IMR-90 (cell line): ENCODE results near the gene PPL. TPM values are rescaled to one million over a fixed set of nuclear protein-coding genes. Genes with fewer than 3 reads are reported as not detected.
A peak's percentile ranks its signal among the peaks of the same experiment; 100 is the strongest.

Source experiments
- ATAC-seq: fragments of 200-7000 bp; cut with Tn5 transposase; 2 replicates; pipeline ENCODE4 v1.9.1; 2020; ENCODE audit warnings: low read depth, mild to moderate bottlenecking, moderate library complexity
- BruUV-seq: library from RNA; stranded (reverse); fragments of 400-500 nt; replicated peaks from 2 replicates; lab custom pipeline; 2021; lab: Mats Ljungman, UMichigan
- CTCF ChIA-PET: fragments of 300-600 bp; formaldehyde crosslinking; extraction: SDS; loops from one replicate; lab custom pipeline; 2021; ENCODE audit warnings: antibody characterized with exemption; lab: Yijun Ruan, JAX
- POLR2A ChIA-PET: fragments of 300-600 bp; sonication (Branson Sonifier 250); formaldehyde crosslinking; loops from one replicate; lab custom pipeline; 2022; ENCODE audit warnings: antibody characterized with exemption; ENCODE audit not compliant: unreplicated experiment; lab: Charles Lee
- DNase-seq: peaks from one replicate; pipeline ENCODE4 v3.0.0; 2013
- H2AFZ ChIP-seq: replicated peaks from 2 replicates; pipeline ENCODE3; 2013; ENCODE audit warnings: low read length, mild to moderate bottlenecking; ENCODE audit not compliant: poor library complexity
- H2AK5ac ChIP-seq: 2 replicates; pipeline ENCODE4 v1.6.1; 2013; ENCODE audit warnings: low read depth, low read length, inconsistent platforms
- H2AK9ac ChIP-seq: replicated peaks from 2 replicates; pipeline ENCODE3; 2013; ENCODE audit warnings: mild to moderate bottlenecking, low read depth, low read length, moderate library complexity; ENCODE audit not compliant: poor library complexity
- H2BK120ac ChIP-seq: 2 replicates; pipeline ENCODE4 v1.6.1; 2013; ENCODE audit warnings: low read depth, low read length, inconsistent platforms
- H2BK15ac ChIP-seq: 3 replicates; pipeline ENCODE4 v1.6.1; 2013; ENCODE audit warnings: low read depth, low read length, inconsistent platforms
- H2BK20ac ChIP-seq: 2 replicates; pipeline ENCODE4 v1.6.1; 2013; ENCODE audit warnings: low read depth, mild to moderate bottlenecking, inconsistent platforms, low read length, moderate library complexity
- H2BK5ac ChIP-seq: 2 replicates; pipeline ENCODE4 v1.6.1; 2013; ENCODE audit warnings: mild to moderate bottlenecking, low read depth, low read length, inconsistent platforms; ENCODE audit not compliant: poor library complexity, severe bottlenecking
- H3K14ac ChIP-seq: replicated peaks from 2 replicates; pipeline ENCODE4 v1.6.1; 2013; ENCODE audit warnings: low read depth, low read length, inconsistent platforms
- H3K18ac ChIP-seq: 2 replicates; pipeline ENCODE4 v1.6.1; 2013; ENCODE audit warnings: low read depth, low read length, control low read depth
- H3K23ac ChIP-seq: 2 replicates; pipeline ENCODE4 v1.6.1; 2013; ENCODE audit warnings: low read depth, low read length, inconsistent platforms
- H3K27ac ChIP-seq: 2 replicates; pipeline ENCODE4 v1.5.1; 2013; ENCODE audit warnings: mild to moderate bottlenecking, control low read depth, low read length; ENCODE audit not compliant: insufficient read depth
- H3K27me3 ChIP-seq: 2 replicates; pipeline ENCODE4 v1.6.1; 2013; ENCODE audit warnings: low read length; ENCODE audit not compliant: control insufficient read depth, insufficient read depth
- H3K36me3 ChIP-seq: 2 replicates; pipeline ENCODE4 v1.6.1; 2013; ENCODE audit warnings: low read length, mixed read lengths; ENCODE audit not compliant: control insufficient read depth, insufficient read depth
- H3K4ac ChIP-seq: 2 replicates; pipeline ENCODE4 v1.6.1; 2013; ENCODE audit warnings: low read depth, low read length, inconsistent platforms
- H3K4me1 ChIP-seq: 2 replicates; pipeline ENCODE4 v1.6.1; 2013; ENCODE audit warnings: low read length, mixed read lengths; ENCODE audit not compliant: control insufficient read depth, insufficient read depth
- H3K4me2 ChIP-seq: 2 replicates; pipeline ENCODE4 v1.6.1; 2013; ENCODE audit warnings: low read depth, mild to moderate bottlenecking, control low read depth, low read length, moderate library complexity
- H3K4me3 ChIP-seq: 2 replicates; pipeline ENCODE4 v1.5.1; 2013; ENCODE audit warnings: low read depth, mild to moderate bottlenecking, control low read depth, low read length, moderate library complexity; ENCODE audit not compliant: insufficient read depth
- H3K56ac ChIP-seq: 2 replicates; pipeline ENCODE4 v1.6.1; 2013; ENCODE audit warnings: low read length, inconsistent platforms; ENCODE audit not compliant: insufficient read depth; ENCODE audit errors: extremely low read depth
- H3K79me1 ChIP-seq, 2 experiments: 2 replicates each; pipeline ENCODE4 v1.6.1; 2013; ENCODE audit warnings: low read length in 2 of 2, inconsistent platforms in 1 of 2, low read depth in 1 of 2
- H3K9ac ChIP-seq: 2 replicates; pipeline ENCODE4 v1.6.1; 2013; ENCODE audit warnings: low read depth, low read length, control low read depth
- H3K9me1 ChIP-seq: 2 replicates; pipeline ENCODE4 v1.6.1; 2013; ENCODE audit warnings: low read length, inconsistent platforms; ENCODE audit not compliant: insufficient read depth
- H3K9me3 ChIP-seq: 2 replicates; pipeline ENCODE4 v1.6.1; 2013; ENCODE audit warnings: low read length; ENCODE audit not compliant: control insufficient read depth, insufficient read depth
- H4K20me1 ChIP-seq: 2 replicates; pipeline ENCODE4 v1.6.1; 2013; ENCODE audit warnings: low read length, inconsistent platforms; ENCODE audit not compliant: insufficient read depth
- H4K5ac ChIP-seq: 2 replicates; pipeline ENCODE4 v1.6.1; 2013; ENCODE audit warnings: mild to moderate bottlenecking, low read depth, low read length, control low read depth
- H4K8ac ChIP-seq, 2 experiments: 2 replicates each; pipeline ENCODE4 v1.6.1; 2013; ENCODE audit warnings: low read depth in 2 of 2, low read length in 2 of 2, control low read depth in 1 of 2, inconsistent platforms in 1 of 2
- H4K91ac ChIP-seq: 2 replicates; pipeline ENCODE4 v1.6.1; 2013; ENCODE audit warnings: low read depth, low read length, inconsistent platforms; ENCODE audit not compliant: insufficient read depth
- NFE2L2 ChIP-seq: fragments of 150-350 bp; IDR thresholded peaks from 2 replicates; pipeline ENCODE4 v1.6.1; 2016; ENCODE audit warnings: low read depth, mild to moderate bottlenecking, low read length
- WGBS, 2 experiments: methylation state at CpG; one replicate each; pipeline versions ENCODE4 v1.1.5 to v1.1.7; 2013; ENCODE audit warnings: missing lambda C conversion rate in 2 of 2; ENCODE audit not compliant: insufficient read length in 1 of 2; ENCODE audit errors: extremely low coverage in 2 of 2; 5-methylcytosine and 5-hydroxymethylcytosine counted together
- dilution Hi-C: fragments of 300-500 bp; cut with HindIII; formaldehyde crosslinking; loops from one replicate; pipeline ENCODE4 v1.14.3; 2018; ENCODE audit warnings: low sequenced_read_pairs; ENCODE audit not compliant: unreplicated experiment
- in situ Hi-C: fragments of 300-500 bp; cut with MboI; formaldehyde crosslinking; loops from 3 replicates; pipeline ENCODE4 v1.14.3; 2019; ENCODE audit warnings: low sequenced_read_pairs, inconsistent platforms, mixed read lengths
- intact Hi-C: fragments of 100-400 bp; cut with micrococcal nuclease; formaldehyde crosslinking; loops from 2 replicates; pipeline ENCODE4 v1.10.0; 2022
- polyA plus RNA-seq, 3 experiments: library from polyadenylated mRNA; depleted of rRNA; stranded (reverse); fragments of >200 nt; gene quantifications; 2 replicates each; pipeline ENCODE4 v1.2.3, GENCODE V29; 2012; ENCODE audit warnings: low replicate concordance in 1 of 3
- total RNA-seq: library from RNA; depleted of rRNA; stranded (reverse); fragments of >200 nt; gene quantifications from 2 replicates; pipeline ENCODE4 v1.2.3, GENCODE V29; 2012

PPL gene
- total and polyA plus RNA-seq, 2 of the 4 experiments (the other 2 are of a cell fraction) = 0.34 to 0.36 TPM

- TF ChIP-seq NFE2L2 = no peak
- dilution Hi-C loops (no loop called here), intact Hi-C loops (no loop called here), in situ Hi-C loops (no loop called here)
- Histone ChIP-seq H3K4ac (0 out of 2 replicates have a peak overlapping the region, but pooled peaks have one; percentile 2), H3K18ac (no peak overlapping the region), H4K8ac (no peak overlapping the region), H2AK9ac (peak overlapping the region; percentile 70), H3K56ac (no peak overlapping the region), H3K9me1 (no peaks in the 10 kb centered on the region), H3K79me1 (no peaks in the 10 kb centered on the region), H3K4me2 (no peak overlapping the region), H3K27me3 (peaks cover 5% of the 10 kb centered on the region; the same call in 1 of the 2 replicates), H2BK15ac (no peak overlapping the region), H2BK5ac (no peak overlapping the region), H4K5ac (no peak overlapping the region), H3K14ac (no peak overlapping the region), H2BK20ac (no peak overlapping the region), H2AFZ (no peak overlapping the region), H3K9ac (no peak overlapping the region), H2AK5ac (no peak overlapping the region), H3K4me3 (no peak overlapping the region), H3K4me1 (peaks cover 12% of the 10 kb centered on the region), H2BK120ac (no peak overlapping the region), H4K91ac (no peak overlapping the region), H3K27ac (no peak overlapping the region), H3K9me3 (no peaks in the 10 kb centered on the region), H4K20me1 (0 out of 2 replicates have a peak, but pooled peaks cover 4% of the 10 kb centered on the region), H3K36me3 (no peaks in the 10 kb centered on the region), H3K23ac (no peak overlapping the region)
- DNase-seq (no peak), ATAC-seq (no peak)
- BruUV-seq = no TSS peak
- ChIA-PET CTCF (no interaction called here), POLR2A (no interaction called here)
- 93% methylated on average over 8 of the region's 15 CpGs; no CpG with 5 or more reads in 1 of the 2 experiments for WGBS, 2 experiments
These were observed 23.0 kb downstream of the PPL start for GRCh38 chr16:4913774-4914525.
